NCI-H2171 (cell line): ENCODE results near the gene KIAA0930.
"Not testable (repeated sequence)": the region's sequence is repeated elsewhere in the genome, so short reads cannot be mapped to it uniquely, and the experiment has no call there.

Source experiments
- DNase-seq: peaks from one replicate; lab custom pipeline; 2025; lab: John Stamatoyannopoulos, UW

Gene KIAA0930

DNA sequence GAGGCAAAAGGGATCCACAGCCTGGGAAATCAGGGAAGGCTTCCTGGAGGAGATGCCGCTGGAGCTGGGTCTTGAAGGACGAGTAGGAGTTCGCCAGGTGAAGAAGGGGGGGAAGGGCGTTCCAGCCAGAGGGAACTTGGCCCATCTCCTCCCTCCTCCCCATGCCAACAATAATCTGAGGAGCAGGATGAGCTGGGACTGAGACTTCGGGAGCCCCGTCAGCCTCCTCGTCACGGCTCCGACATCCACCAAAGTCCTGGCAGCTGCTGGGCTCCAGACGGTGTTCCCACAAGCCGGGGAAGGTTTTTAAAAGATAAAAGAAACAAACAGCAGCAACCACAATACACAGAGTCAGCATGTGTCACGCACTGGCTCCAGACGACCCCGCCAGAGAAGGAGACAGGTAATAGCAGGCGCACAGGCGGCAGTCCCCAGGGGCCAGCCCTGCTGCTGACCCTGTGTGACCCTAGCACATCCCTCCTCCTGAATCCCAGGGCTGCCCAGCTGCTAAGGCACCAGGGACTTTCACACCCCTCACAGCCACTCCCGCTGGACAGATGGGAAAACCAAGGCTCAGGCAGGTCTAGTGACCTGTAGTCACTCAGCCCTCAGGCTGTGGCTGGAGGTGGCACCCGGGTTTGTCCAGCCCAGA lies 39.7 kb downstream of the KIAA0930 start:
- no peak for DNase-seq

DNA sequence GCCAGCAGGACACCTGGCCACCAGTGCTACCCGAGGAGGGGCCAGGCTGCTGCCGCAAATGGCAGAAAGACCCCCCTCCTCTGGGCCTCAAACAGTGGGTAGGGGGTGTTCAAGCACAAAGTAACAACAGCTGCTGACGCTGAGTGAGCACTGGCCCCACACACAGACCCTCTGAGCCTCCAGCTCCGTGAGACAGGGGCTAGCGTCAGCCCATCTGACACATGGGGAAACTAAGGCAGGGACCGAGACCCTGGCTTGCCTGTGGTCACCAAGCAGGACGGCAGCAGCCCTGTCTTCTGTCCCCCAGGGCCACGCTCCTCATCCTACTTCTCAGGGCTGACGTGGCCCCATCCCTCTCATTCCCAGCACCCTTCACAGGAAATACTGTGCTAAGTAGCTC lies 40.5 kb downstream of the KIAA0930 start:
- DNase-seq: no peak

DNA sequence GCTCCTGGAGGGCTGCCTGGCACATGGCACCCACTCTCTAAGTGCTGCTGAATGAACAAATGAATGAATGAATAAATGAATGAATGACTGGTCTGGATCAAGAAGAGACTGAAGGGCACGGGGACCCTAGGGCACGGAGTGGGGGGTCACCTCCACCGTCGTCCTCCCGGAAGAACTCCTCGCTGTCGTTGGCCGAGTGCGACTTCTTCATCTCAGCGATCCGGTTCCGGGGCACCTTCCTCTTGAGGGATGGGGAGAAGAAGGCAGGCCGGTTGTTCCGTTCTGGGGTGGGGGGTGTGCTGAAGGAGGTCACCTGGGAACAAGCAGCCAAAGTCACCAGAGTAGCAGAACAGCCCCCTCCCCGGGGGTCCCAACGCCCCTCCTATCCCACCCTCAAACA lies 41.0 kb downstream of the KIAA0930 start:
- DNase-seq: no peak

DNA sequence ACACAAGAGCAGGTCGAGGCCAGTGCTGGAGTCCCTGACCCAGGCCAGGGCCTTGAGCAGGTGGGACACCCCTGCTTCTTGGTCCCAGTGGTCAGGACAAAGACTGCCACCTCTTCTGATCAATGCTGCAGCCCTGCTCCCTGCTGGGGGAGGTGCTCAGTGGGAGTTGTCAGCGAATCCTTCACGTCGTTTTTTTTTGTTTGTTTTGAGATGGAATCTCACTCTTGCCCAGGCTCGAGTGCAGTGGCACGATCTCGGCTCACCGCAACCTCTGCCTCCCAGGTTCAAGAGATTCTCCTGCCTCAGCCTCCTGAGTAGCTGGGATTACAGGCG lies 42.3 kb downstream of the KIAA0930 start:
- no peak for DNase-seq

DNA sequence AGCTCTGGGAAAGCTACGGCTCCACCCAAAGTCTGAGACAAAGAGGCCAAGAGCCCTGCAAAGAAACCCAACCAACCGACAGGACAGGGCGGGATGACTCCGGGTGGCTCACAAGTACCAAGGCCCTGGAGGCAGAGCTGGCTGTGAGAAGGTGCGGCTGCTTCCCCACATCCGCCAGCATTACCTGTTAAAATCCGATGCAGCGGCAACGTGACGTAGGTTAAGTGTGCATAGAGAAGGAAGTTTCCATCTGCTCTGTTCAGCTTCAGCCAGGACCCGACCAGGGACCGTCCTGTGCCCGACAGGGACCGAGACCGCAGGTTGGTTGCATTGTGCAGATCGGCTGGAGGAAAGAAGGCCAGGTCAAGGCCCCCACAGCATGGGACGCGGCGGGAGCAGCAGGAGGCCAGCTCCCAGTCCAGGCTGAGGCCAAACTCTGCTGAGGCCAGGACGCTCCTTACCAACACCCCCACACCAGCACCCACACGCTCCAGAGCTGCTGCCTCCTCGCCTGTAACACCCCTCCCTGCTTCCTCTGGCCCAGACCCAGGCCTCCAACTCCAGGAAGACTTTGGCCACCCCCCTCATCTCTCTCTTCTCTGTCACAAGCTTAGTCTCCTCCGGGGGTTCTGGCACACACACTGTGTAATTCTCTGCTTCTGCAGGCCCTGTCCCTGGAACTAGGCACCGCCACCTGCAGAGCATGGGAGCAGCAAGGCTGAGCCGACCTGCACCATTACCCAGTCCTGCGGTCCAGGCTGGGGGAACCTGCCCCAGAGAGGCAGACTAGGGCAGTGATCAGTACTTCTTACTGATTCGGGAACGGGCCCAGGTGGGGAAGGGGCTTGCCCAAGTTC lies 42.9 kb downstream of the KIAA0930 start:
- DNase-seq: no peak

DNA sequence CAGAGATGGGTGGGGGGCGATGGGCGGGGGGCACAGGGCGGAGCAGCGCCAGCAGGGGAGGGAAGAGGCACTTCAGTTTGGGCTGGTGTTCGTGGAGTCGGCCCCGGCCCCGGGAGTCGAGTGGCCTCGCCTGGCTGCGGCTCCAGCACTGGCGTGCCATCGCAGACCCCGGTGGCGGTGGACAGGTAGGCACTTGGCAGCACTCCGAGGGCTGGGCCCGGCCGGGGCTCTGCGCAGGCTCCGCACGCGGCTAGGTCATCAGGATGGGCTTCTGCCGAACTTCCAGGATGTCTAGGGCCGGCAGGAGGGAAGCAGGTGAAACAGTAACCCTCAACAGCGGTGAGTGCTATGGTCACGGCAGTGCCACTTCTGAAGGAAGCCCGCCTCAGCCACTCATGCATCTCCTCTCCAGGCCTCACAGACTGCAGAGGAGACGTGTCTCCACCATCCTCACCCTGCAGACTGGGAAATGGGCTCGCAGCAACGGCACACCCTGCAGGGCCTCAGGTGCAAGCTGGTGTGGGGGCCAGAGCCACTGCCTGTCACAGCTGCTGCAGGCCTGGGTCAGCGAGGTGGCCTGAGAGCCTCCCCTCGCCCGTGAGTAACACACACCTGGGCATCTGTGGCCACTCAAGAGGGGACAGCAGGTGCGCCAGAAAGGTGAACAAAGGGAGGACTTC lies 43.6 kb downstream of the KIAA0930 start:
- no peak for DNase-seq

DNA sequence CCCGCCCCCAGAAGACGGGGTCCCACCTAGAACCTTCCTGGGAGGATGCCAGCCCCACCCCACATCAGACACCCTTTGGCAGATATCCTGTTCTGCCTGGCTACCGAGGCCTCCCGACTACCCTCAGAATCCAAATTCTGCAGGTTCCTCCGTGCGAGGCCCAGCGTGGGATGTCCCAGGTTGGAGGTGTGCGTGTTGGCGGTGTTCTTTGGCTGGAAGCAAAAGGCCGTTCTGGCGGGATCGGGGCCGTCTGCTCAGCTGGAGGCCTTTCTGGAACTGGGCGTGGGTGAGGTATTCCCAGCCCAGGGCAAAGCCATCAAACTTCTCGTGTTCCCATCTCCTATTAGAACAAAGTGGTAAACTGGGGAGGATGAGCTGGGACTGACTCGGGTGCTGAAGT lies 44.4 kb downstream of the KIAA0930 start:
- no peak for DNase-seq

DNA sequence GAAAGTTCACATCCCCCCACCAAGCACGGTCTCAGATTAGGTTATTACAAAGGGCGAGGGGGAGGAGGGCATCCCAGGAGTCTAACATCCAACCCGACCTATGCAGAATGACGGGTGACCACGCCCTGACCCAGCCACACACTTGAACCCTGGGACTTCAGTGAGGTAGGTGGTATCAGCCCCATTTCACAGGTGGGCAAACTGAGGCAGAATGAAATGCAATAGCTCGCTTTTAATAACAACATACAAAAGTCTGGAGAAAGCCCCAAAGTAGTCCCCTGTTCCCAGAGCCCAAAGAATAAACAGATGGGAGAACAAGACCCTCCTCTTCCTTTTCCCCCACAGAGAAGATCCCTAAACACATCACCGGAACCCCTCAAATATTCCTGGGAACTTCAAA lies 45.1 kb downstream of the KIAA0930 start:
- DNase-seq: no peak

DNA sequence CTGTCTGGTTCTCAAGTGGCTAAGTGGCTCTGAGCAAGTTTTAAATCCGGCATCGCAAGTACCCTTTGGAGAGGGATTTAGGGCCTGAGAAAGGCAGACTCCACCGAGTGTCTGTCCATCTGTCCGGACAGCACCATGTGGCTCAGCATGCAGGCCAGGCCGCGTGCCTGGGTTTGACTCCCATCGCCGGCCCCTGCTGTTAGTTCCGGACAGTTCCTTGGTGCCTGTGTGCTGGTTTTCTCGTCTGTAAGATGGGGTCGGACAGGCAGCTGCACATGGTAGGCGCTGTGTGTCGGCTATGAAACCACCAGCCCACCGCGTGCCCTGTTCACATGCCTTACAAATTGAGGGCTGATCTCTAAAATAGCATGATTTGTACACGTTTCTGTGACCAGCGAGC lies 46.0 kb downstream of the KIAA0930 start:
- no peak for DNase-seq

DNA sequence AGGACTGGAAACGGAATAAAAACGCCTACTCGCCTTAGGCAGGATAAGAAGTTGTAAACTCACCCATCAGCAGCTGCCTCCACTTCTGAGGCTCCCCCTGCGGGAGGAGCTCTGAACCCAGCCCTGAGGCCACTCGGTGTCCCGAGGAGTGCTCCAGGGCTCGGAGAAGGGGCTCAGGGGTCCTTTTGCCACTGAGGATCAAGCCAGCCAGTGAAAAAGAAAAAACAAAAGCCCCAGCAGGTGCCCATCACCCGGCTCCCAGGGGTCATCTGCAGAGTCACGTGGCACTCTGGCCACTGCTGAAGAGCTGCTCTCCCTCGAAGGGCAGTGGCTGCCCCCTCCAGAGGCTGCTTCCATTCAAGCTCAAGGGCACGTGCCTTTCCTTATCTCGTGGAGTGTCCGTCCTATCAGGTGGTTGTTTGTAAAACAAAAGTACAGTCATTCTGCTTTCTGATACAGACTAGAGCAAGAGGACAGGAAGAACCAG lies 48.0 kb downstream of the KIAA0930 start:
- DNase-seq: no peak

DNA sequence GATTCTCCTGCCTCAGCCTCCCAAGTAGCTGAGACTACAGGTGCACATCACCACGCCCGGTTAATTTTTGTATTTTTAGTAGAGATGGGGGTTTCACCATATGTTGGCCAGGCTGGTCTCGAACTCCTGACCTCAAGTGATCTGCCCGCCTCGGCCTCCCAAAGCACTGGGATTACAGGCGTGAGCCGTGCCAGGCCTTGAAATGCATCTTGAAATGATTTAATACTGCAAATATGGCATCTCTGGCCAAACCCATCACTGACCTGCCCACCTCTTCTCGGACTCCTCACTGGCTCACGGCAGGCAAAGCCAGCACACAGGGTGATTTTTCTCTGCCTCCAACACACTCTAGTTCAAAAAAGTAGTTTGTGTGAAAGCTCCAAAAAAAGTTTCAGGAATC lies 48.9 kb downstream of the KIAA0930 start:
- not testable (repeated sequence) for DNase-seq

DNA sequence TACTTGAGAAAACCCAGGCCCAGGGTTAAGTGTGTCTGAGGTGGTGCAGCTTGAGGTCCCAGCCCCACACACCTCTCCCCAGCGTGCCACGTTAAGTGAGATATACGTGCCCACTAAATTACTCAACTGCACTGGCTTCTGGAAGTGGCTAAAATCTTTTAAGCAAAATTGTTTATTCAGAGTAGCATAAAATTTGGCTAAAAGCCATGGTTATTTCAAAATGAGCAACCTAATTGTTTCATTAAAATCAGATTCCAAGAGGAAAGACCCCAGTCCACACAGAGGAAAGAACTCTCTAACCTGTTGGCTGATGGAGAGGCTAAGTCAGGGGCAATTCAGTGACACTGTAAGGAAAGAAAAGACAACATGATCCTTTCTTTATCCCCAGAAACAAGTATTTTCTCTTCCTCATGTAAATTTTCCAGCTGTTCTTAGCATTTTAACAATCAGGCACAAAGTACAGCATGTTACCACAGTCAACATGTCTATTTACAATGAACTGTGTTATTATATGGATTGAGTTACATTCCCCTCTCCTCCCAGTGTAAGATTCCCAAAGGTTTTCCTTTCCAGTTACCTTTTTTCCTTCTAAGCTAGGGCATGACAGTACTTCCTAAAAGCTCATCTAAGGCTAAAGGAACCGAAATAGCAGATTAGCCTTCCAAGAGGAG lies 50.4 kb downstream of the KIAA0930 start:
- DNase-seq: no peak

DNA sequence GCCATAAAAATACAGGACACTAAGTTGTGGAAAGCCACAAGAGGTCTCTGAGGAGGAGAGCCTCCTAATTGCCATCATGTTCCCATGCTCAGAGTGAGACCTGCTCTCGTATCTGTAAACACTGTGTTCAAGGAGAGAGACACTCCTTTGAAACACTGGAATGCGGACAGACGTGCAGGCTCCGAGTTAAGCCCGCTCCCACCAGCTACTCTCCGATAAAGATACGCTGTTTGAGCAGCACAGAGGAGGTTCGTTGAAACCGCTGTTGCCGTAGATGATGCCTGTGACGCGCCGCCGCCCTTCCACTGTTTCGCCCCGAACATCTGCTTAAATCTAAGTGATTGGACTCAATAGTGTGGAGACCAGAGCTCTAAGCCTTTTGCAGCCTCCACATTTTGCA lies 51.9 kb downstream of the KIAA0930 start:
- no peak for DNase-seq

DNA sequence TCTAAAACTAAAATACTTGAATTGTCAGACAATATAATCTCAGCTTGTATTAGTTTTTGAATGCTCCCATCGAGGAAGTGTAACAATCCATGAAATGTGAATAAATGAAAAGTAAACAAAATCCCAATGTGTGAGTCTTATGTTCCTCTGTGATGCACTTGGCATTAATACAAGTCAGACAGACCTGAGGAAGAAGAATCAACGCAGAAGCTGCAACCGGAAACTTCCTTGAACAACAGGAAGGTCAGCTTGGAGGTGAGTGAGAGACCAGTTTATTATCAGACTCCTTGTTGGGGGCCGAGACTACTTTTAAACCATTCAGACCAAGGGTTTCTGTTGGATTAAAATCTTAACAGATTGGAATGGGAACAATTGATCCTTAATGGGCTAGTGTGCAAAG lies 52.8 kb downstream of the KIAA0930 start:
- no peak for DNase-seq

DNA sequence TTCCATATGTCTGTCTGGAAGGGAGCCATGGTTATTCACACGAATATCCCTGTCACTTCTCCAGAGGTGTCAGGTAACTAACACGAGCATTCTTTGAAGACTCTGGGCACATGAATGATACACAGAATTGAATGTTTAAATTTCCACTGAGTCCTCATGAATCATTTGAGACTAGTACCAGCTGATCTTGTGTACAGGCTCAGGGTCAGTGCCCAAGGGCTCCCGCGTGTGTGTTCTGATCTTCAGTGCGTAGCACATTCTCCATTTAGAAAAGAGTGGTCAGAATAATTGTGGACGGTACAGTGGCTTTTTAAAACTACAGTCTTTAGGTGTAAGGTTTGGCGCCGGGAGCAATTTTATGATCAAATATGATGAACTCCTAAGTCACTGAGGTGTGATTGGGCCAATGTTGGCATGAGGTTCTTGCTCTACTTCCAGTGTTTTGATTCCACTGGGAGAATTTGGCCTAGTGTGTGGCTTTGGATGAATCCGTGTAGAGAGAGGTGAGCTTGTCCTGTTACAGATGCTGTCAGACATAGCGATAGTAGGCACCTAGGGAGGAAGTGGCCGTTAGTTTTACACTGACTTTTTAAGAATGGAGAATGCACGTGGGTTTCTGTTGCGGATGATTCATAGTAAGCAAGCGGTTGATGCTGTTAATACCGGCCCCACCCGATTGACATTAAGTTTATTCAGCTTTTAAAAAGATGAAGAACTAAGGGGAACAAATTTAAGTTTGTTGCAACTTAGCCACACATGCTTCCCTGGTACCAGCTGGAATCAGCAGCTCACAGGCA lies 54.8 kb downstream of the KIAA0930 start:
- no peak for DNase-seq

DNA sequence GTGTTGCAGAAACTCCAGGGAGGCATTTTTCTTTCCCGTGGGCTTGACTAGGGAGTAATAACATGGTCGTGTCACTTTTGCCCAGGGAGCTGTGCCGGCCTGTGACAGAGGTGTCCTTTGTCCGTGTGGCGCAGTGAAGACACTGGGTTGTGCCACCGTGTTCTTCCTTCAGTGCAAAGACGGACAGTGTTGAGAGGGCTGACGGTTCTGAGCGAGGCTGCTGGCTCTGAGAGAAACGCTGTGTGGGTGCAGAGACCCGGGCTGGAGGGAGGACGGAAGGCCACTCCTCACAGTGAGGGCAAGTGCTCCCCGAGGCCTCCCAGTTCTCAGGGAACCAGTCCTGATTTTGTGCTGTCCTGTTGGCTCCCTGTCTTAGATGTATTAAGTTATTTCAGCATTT lies 56.7 kb downstream of the KIAA0930 start:
- no peak for DNase-seq

DNA sequence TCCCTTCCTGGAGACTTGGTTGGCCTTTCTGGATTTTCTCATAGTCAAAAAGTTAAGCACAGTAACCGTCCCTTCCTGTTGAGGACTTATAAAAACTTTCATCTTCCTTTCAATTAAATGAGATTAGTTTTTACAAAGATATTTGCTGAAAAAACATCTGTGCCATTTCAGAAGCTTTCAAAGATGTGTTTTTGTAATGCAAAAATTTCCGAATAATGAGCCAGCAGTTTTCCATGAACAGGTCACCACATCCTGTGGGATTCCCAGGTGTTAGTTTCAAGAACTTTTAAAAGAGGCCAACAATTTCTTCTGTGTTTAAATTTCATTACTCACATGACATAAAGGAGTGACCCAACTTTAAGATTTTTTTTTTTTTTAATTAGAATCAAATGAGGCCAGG lies 58.9 kb downstream of the KIAA0930 start:
- DNase-seq: no peak

DNA sequence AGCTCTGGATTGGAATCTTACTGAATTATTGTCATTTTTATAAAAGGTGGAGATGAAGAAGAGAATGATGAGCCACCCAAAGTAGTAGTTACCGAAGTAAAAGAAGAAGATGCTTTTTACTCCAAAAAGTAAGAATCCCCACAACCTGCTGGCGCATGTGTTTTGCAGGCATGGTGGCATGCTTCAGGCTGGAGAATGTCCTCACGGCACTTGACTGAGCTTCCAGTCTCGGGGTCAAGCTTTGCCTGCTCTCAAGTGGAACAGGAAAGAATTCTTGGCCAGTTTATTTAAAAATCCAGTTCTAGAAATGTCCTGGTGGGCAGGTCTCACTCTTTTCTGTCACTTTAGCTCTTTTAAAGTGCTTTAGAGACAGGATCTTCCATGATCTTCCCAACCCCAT lies 59.5 kb downstream of the KIAA0930 start:
- no peak for DNase-seq

DNA sequence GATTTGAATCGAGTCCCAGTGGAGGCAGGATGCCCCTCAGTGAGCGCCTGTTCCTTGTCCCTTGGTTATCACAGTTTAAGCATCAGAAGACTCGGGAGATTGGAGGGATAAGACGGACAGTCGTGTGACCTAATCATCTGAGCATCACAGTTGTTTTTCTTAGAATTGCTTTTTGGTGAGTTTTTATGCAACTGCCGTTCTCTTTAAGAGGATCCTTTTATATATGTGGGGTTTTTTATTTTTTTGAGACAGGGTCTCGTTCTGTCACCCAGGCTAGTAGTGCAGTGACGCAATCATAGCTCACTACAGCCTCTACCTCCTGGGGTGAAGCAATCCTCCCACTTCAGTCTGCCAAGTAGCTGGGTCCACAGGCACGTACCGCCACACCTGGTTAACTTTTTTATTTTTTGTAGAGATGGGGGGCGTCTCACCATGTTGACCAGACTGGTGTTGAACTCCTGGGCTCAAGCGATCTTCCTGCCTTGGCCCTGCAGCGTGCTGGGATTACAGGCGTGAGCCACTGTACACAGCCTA lies 60.5 kb downstream of the KIAA0930 start:
- no peak for DNase-seq

DNA sequence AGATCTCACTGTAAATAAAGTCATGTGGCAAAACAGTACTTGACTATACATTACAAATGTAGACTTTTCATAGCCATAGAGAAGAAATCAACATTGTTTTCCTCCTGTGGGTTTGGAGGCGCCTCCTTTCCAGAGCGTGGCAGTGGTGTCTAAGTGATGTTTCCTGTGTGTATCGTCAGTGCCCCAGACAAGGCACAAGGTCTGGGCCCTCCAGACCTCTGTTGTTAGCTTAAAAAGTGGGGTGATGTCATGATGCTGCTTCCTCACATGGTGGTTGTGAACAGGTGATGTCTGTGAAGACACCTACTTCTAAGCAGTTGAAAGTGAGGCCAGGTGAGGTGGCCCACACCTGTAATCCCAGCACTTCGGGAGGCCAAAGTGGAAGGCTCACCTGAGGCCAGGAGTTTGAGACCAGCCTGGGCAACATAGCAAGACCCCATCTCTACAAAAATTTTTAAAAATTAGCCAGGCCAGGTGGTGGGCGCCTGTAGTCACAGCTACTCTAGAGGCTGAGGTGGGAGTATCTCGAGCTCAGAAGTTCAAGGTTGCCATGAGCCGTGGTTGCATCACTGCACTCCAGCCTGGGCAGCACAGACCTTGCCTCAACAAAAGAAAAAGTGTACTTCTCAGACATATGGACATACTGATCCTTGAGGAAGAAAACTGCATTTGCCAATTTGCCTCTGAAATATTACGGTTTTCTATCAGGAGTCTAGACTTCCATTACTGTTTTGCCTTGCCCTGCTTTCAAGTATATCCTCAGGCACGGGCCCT lies 61.2 kb downstream of the KIAA0930 start:
- DNase-seq: no peak
